MM.1S (cell line): ENCODE data around the gene STON2.

Source experiments
- CTCF ChIP-seq: fragments of 300-600 bp; sonication (generic); IDR thresholded peaks from 2 replicates; pipeline ENCODE4 v1.5.1; 2016; ENCODE audit warnings: antibody characterized with exemption, low read length, mixed read lengths
- EZH2 ChIP-seq: fragments of 300-600 bp; sonication (generic); optimal IDR thresholded peaks from 2 replicates; pipeline ENCODE3; 2017; ENCODE audit warnings: low read depth, mild to moderate bottlenecking, antibody characterized with exemption, low read length, mixed read lengths
- EZH2phosphoT487 ChIP-seq: fragments of 300-600 bp; sonication (generic); IDR thresholded peaks from 2 replicates; pipeline ENCODE4 v1.6.1; 2018; ENCODE audit warnings: antibody characterized with exemption, low read length

GRCh38 chr14:81273521-81273920 is 126.6 kb downstream of the STON2 start:
- no peak for TF ChIP-seq EZH2
- TF ChIP-seq CTCF, result no peak
- TF ChIP-seq EZH2phosphoT487, result no peak
